ENCODE data around the gene NOL9.

- TF ChIP-seq, protein P1, sequence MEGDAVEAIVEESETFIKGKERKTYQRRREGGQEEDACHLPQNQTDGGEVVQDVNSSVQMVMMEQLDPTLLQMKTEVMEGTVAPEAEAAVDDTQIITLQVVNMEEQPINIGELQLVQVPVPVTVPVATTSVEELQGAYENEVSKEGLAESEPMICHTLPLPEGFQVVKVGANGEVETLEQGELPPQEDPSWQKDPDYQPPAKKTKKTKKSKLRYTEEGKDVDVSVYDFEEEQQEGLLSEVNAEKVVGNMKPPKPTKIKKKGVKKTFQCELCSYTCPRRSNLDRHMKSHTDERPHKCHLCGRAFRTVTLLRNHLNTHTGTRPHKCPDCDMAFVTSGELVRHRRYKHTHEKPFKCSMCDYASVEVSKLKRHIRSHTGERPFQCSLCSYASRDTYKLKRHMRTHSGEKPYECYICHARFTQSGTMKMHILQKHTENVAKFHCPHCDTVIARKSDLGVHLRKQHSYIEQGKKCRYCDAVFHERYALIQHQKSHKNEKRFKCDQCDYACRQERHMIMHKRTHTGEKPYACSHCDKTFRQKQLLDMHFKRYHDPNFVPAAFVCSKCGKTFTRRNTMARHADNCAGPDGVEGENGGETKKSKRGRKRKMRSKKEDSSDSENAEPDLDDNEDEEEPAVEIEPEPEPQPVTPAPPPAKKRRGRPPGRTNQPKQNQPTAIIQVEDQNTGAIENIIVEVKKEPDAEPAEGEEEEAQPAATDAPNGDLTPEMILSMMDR (IDR thresholded peaks at IDR 0.05), result no peak
- TF ChIP-seq POLR2AphosphoS5 (IDR thresholded peaks at IDR 0.05) (no peak), POLR2A (IDR thresholded peaks at IDR 0.05) (no peak)
Measured at GRCh38 chr1:6547301-6547700, 7.0 kb downstream of the NOL9 start.
